MV-4-11 (cell line): ENCODE data around the gene TRIM54.
"Not testable (repeated sequence)": the region's sequence is repeated elsewhere in the genome, so short reads cannot be mapped to it uniquely, and the experiment has no call there.

ENCODE experiments used
- DNase-seq: peaks from one replicate; lab custom pipeline; 2025; lab: John Stamatoyannopoulos, UW

The TRIM54 gene

GRCh38 chr2:27313882-27314645 is 31.8 kb downstream of the TRIM54 start:
- no peak for DNase-seq

GRCh38 chr2:27314709-27315108 is 32.5 kb downstream of the TRIM54 start:
- DNase-seq = no peak

GRCh38 chr2:27315122-27315521 is 32.9 kb downstream of the TRIM54 start:
- DNase-seq = no peak

- DNase-seq = no peak
Measured at GRCh38 chr2:27316655-27317412, 34.6 kb downstream of the TRIM54 start.

- not testable (repeated sequence) for DNase-seq
Measured at GRCh38 chr2:27319839-27320238, 37.6 kb downstream of the TRIM54 start.

- peak; percentile 32 for DNase-seq
Measured at GRCh38 chr2:27320958-27321543, 38.8 kb downstream of the TRIM54 start.

GRCh38 chr2:27322301-27322765 is 40.1 kb downstream of the TRIM54 start:
- DNase-seq = peak; percentile 60

- peak; percentile 84 for DNase-seq
Measured at GRCh38 chr2:27322766-27323595, 40.8 kb downstream of the TRIM54 start, which contains the start of gene MPV17. MPV17 (minus strand) TSS chr2:27323097; CDS start chr2:27322517, 580 bp downstream.

GRCh38 chr2:27323596-27324285 is 41.5 kb downstream of the TRIM54 start:
- no peak for DNase-seq

- peak; percentile 64 for DNase-seq
Measured at GRCh38 chr2:27324720-27325119, 42.5 kb downstream of the TRIM54 start.

GRCh38 chr2:27335311-27335710 is 53.1 kb downstream of the TRIM54 start:
- no peak for DNase-seq

GRCh38 chr2:27336173-27336572 is 53.9 kb downstream of the TRIM54 start:
- DNase-seq = no peak

- no peak for DNase-seq
Measured at GRCh38 chr2:27347641-27348040, 65.4 kb downstream of the TRIM54 start.

- no peak for DNase-seq
Measured at GRCh38 chr2:27350106-27350693, 68.0 kb downstream of the TRIM54 start.

- no peak for DNase-seq
Measured at GRCh38 chr2:27351802-27352598, 69.8 kb downstream of the TRIM54 start.

GRCh38 chr2:27353386-27353761 is 71.1 kb downstream of the TRIM54 start:
- DNase-seq = not testable (repeated sequence)

GRCh38 chr2:27353762-27354596 is 71.8 kb downstream of the TRIM54 start:
- peak; percentile 69 for DNase-seq

GRCh38 chr2:27354597-27354927 is 72.3 kb downstream of the TRIM54 start:
- no peak for DNase-seq

- peak; percentile 79 for DNase-seq
Measured at GRCh38 chr2:27356056-27356381, 73.8 kb downstream of the TRIM54 start.
